ENCODE measurements around the gene SGMS2. TPM values are rescaled to one million over a fixed set of nuclear protein-coding genes. Genes with fewer than 3 reads are reported as not detected.
"Not testable (repeated sequence)": the region's sequence is repeated elsewhere in the genome, so short reads cannot be mapped to it uniquely, and the experiment has no call there.

The SGMS2 gene
- total and polyA plus RNA-seq, 2 donors: 1.0 to 1.2 TPM

DNA sequence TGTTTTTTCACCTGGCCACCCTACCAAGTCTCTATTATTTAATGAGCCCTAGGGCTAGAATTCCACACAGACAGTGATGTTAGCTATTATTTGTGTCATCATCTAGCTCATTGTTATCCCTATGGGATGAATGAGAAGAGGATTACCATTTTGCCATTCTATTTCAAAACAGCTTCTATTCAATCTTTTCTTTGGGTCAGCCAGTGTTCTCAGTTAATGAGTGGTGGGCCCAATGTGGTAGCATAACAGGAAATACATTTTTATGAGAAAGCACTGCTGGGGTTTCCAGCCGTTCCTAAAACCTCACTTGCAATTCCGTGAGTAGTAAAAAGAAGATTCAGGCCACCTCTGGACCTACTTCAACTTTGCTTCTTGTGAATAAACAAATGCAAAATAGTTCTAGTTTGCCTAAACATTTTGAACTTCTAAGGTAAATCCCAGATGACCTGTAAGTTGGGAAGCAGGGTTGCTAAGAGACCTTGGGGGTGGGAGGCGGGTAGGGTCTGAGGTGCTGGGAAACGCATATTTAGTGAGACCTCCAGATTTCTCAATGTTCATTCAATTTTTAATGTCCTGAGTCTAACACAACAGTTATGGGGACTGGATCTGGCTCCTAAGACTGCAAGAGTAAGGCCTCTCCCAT lies 81.8 kb downstream of the SGMS2 start:
- Histone ChIP-seq H3K36me3 (ENCODE audit: control insufficient read depth in 2 of 2, insufficient read depth in 2 of 2, low read length in 1 of 2) (no peaks in the 10 kb centered on the region), H3K4me3 (ENCODE audit: low read length in 2 of 2) (no peak overlapping the region), H3K27me3 (ENCODE audit: control insufficient read depth in 2 of 2, insufficient read depth in 1 of 2, low read length in 1 of 2) (no peaks in the 10 kb centered on the region), H3K27ac (ENCODE audit: low read depth in 1 of 2, low read length in 1 of 2) (no peak overlapping the region), H3K4me1 (ENCODE audit: control insufficient read depth in 2 of 2, insufficient read depth in 2 of 2, low read length in 2 of 2) (no peaks in the 10 kb centered on the region), H3K9me3 (ENCODE audit: control insufficient read depth in 2 of 2, insufficient read depth in 1 of 2, low read length in 1 of 2) (no peaks in the 10 kb centered on the region)
- DNase-seq (ENCODE audit: low read depth in 6 of 9, low spot score in 9 of 9): no peak
- WGBS: 98% methylated on average over 4 of the region's 4 CpGs

DNA sequence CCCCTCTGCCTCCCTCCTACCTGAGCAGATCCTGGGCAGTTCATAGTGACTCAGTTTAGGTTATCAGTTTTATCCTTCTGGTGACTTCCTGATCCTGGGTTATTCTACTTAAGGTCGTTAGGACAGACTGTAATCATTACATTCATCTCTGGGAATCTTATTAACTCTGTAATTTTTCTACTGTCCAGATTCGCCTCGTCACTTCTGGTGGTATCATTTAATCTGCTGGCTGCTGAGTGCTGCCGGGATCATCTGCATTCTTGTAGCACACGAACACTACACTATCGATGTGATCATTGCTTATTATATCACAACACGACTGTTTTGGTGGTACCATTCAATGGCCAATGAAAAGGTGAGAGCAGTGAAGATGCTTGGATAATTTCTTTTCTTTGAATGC lies 83.6 kb downstream of the SGMS2 start:
- DNase-seq (ENCODE audit: low read depth in 6 of 9, low spot score in 9 of 9): no peak
- Histone ChIP-seq H3K27me3 (ENCODE audit: control insufficient read depth in 2 of 2, insufficient read depth in 1 of 2, low read length in 1 of 2) (no peaks in the 10 kb centered on the region), H3K4me3 (ENCODE audit: low read length in 2 of 2) (no peak overlapping the region), H3K27ac (ENCODE audit: low read depth in 1 of 2, low read length in 1 of 2) (no peak overlapping the region), H3K9me3 (ENCODE audit: control insufficient read depth in 2 of 2, insufficient read depth in 1 of 2, low read length in 1 of 2) (no peaks in the 10 kb centered on the region), H3K4me1 (ENCODE audit: control insufficient read depth in 2 of 2, insufficient read depth in 2 of 2, low read length in 2 of 2) (no peaks in the 10 kb centered on the region), H3K36me3 (ENCODE audit: control insufficient read depth in 2 of 2, insufficient read depth in 2 of 2, low read length in 1 of 2) (no peaks in the 10 kb centered on the region)
- 97% methylated on average over 7 of the region's 7 CpGs for WGBS

DNA sequence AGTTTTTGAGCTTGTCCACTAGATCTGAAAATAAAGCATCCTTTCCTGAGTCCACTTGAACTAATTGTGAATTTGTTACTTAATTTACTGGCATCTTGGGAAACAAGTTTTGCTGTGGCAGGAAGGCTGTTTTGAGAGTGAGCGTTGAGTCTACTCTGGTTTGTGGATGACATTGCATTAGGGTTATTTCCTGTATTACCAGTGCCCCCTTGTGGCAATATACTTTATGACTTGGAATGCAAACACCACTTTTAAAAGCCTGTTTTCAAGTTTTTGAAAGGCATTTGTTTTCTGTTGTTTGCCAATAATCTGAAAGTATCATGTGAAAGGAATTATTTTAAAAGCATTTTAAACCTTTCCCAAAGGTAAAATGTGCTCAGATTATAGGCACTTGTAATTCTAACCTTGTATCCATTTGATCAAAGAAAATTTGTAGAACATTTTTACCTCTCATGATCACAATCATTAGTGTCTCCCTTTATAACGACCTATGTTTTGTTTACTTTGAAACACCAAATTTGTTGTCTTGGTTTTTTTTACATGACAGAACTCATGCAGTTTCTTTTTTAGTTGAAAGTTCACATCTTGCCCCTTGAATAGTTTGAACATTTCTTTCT lies 88.7 kb downstream of the SGMS2 start:
- peak in 6 of 9 donors; percentile 64 to 91 (median 81) for DNase-seq (ENCODE audit: low read depth in 6 of 9, low spot score in 9 of 9)
- 36% methylated on average over 2 of the region's 2 CpGs for WGBS
- Histone ChIP-seq H3K4me1 (ENCODE audit: control insufficient read depth in 2 of 2, insufficient read depth in 2 of 2, low read length in 2 of 2) (peaks cover 17 to 22% of the 10 kb centered on the region in 2 donors), H3K36me3 (ENCODE audit: control insufficient read depth in 2 of 2, insufficient read depth in 2 of 2, low read length in 1 of 2) (no peaks in the 10 kb centered on the region), H3K27me3 (ENCODE audit: control insufficient read depth in 2 of 2, insufficient read depth in 1 of 2, low read length in 1 of 2) (no peaks in the 10 kb centered on the region), H3K4me3 (ENCODE audit: low read length in 2 of 2) (no peak overlapping the region), H3K27ac (ENCODE audit: low read depth in 1 of 2, low read length in 1 of 2) (peak overlapping the region in 1 of 2 donors; percentile 10), H3K9me3 (ENCODE audit: control insufficient read depth in 2 of 2, insufficient read depth in 1 of 2, low read length in 1 of 2) (no peaks in the 10 kb centered on the region)

DNA sequence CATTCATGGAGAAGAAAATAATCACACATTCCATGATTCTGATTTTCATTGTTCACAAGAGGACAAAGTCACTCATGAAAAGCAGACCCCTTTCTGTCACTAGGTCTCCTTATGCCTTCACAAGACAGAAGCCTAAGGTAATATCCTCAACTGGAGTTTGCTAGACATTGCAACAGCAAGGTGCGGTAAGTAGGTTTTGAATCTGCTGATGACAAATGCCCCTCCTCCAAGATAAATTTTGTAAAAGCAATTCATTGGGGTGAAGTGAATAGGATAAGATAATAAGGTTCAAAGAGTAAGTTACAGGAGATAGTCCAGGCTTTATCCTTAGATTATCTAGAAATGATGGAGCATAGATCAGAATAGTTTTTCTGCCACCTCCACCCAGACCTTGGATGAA lies 90.5 kb downstream of the SGMS2 start:
- Histone ChIP-seq H3K36me3 (ENCODE audit: control insufficient read depth in 2 of 2, insufficient read depth in 2 of 2, low read length in 1 of 2) (no peaks in the 10 kb centered on the region), H3K27ac (ENCODE audit: low read depth in 1 of 2, low read length in 1 of 2) (peak overlapping the region in 1 of 2 donors; percentile 2), H3K4me1 (ENCODE audit: control insufficient read depth in 2 of 2, insufficient read depth in 2 of 2, low read length in 2 of 2) (peaks cover 17 to 22% of the 10 kb centered on the region in 2 donors), H3K27me3 (ENCODE audit: control insufficient read depth in 2 of 2, insufficient read depth in 1 of 2, low read length in 1 of 2) (no peaks in the 10 kb centered on the region), H3K9me3 (ENCODE audit: control insufficient read depth in 2 of 2, insufficient read depth in 1 of 2, low read length in 1 of 2) (peaks cover 1 to 5% of the 10 kb centered on the region in 2 donors), H3K4me3 (ENCODE audit: low read length in 2 of 2) (no peak overlapping the region)
- WGBS: 98% methylated on average over 1 of the region's 1 CpG
- no peak for DNase-seq (ENCODE audit: low read depth in 6 of 9, low spot score in 9 of 9)

DNA sequence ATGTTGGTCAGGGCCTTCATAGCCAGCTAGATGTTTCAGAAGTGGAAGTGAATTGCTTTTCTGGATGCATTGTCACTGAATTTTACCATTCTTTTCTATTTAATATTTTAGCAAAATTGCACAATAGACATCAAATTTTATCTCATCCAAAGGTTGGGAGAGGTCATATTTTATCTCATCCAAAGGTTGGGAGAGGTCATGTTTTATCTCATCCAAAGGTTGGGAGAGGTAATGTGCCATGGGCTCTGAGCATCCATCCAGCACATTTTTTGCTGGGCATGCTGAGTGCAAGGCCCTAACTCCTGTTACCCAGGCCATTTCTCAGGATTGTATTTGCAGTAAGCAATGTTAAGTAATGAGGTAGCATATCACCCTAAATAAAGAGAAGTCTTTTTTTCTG lies 91.9 kb downstream of the SGMS2 start:
- Histone ChIP-seq H3K9me3 (ENCODE audit: control insufficient read depth in 2 of 2, insufficient read depth in 1 of 2, low read length in 1 of 2) (peaks cover 1 to 9% of the 10 kb centered on the region in 2 donors), H3K36me3 (ENCODE audit: control insufficient read depth in 2 of 2, insufficient read depth in 2 of 2, low read length in 1 of 2) (no peaks in the 10 kb centered on the region), H3K27me3 (ENCODE audit: control insufficient read depth in 2 of 2, insufficient read depth in 1 of 2, low read length in 1 of 2) (no peaks in the 10 kb centered on the region), H3K4me1 (ENCODE audit: control insufficient read depth in 2 of 2, insufficient read depth in 2 of 2, low read length in 2 of 2) (peaks cover 17 to 22% of the 10 kb centered on the region in 2 donors), H3K27ac (ENCODE audit: low read depth in 1 of 2, low read length in 1 of 2) (peak overlapping the region in 1 of 2 donors; percentile 94), H3K4me3 (ENCODE audit: low read length in 2 of 2) (no peak overlapping the region)
- no peak for DNase-seq (ENCODE audit: low read depth in 6 of 9, low spot score in 9 of 9)

DNA sequence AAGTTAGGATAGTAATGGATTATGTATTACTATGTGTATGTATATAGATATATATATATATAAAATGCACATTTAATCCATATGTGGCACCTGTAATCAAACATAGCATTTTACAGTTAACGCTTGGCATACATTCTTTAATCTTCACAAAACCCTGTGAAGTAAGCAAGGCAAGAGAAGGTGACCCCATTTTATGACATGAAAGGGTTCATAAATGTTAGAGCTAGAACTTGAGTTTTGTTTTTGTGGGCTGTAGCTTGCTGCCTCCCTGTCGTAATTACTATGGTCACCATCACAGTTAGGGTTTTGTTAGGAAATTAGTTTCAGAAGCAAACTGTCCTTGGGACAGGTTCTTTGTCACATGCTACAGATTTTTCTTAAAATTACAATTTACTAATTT lies 92.8 kb downstream of the SGMS2 start:
- Histone ChIP-seq H3K27ac (ENCODE audit: low read depth in 1 of 2, low read length in 1 of 2) (peak overlapping the region; percentile 86 to 94), H3K4me3 (ENCODE audit: low read length in 2 of 2) (peak overlapping the region in 1 of 2 donors; percentile 4), H3K27me3 (ENCODE audit: control insufficient read depth in 2 of 2, insufficient read depth in 1 of 2, low read length in 1 of 2) (no peaks in the 10 kb centered on the region), H3K36me3 (ENCODE audit: control insufficient read depth in 2 of 2, insufficient read depth in 2 of 2, low read length in 1 of 2) (no peaks in the 10 kb centered on the region), H3K4me1 (ENCODE audit: control insufficient read depth in 2 of 2, insufficient read depth in 2 of 2, low read length in 2 of 2) (peaks cover 17 to 22% of the 10 kb centered on the region in 2 donors), H3K9me3 (ENCODE audit: control insufficient read depth in 2 of 2, insufficient read depth in 1 of 2, low read length in 1 of 2) (peaks cover 1 to 9% of the 10 kb centered on the region in 2 donors)
- DNase-seq (ENCODE audit: low read depth in 6 of 9, low spot score in 9 of 9): peak in 4 of 9 donors; percentile 36 to 75 (median 49)
- 12% methylated on average over 2 of the region's 2 CpGs for WGBS

DNA sequence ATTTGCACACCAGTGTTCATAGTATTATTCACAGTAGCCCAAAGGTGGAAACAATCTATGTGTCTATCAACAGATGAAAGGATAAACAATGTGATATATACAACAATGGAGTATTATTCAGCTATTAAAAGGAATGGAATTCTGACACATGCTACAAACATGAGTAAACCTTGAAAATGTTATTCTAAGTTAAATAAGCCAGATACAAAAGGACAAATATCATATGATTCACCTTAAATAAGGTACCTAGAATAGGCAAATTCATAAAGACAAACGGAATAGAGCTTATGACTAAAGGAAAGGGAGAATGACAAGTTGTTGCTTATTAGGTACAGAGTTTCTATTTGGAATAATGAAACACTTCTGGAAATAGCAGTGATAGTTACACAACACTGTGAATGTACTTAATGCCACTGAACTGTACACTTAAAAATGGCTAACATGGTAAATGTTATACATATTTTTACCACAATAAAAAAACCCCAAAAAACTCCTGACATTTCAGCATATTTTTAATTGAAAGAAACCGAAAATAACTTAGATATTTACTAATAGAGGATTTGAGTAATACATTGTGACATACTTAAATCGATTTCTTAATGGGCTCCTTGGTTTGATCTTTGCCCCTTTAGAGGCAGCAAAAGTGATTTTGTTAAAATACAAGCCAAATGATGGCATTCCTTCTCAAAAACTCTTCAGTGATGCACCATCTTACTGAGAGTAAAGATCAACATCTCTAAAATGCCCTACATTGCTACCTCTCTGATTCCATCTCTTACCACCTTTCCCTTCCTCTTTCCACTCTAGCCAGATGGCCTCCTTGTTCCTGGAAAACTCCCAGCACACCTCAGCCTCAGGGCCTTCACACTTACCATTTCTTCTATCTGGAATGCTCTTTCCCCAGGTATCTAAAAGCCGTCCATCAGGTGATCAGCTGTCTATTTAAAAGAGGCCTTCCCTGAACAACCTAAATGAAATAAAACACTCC lies 98.0 kb downstream of the SGMS2 start:
- Histone ChIP-seq H3K4me3 (ENCODE audit: low read length in 2 of 2) (no peak overlapping the region), H3K4me1 (ENCODE audit: control insufficient read depth in 2 of 2, insufficient read depth in 2 of 2, low read length in 2 of 2) (peaks cover 4% of the 10 kb centered on the region in 2 donors), H3K36me3 (ENCODE audit: control insufficient read depth in 2 of 2, insufficient read depth in 2 of 2, low read length in 1 of 2) (peaks cover 0 to 2% of the 10 kb centered on the region in 2 donors), H3K27me3 (ENCODE audit: control insufficient read depth in 2 of 2, insufficient read depth in 1 of 2, low read length in 1 of 2) (no peaks in the 10 kb centered on the region), H3K9me3 (ENCODE audit: control insufficient read depth in 2 of 2, insufficient read depth in 1 of 2, low read length in 1 of 2) (peaks cover 1 to 9% of the 10 kb centered on the region in 2 donors), H3K27ac (ENCODE audit: low read depth in 1 of 2, low read length in 1 of 2) (no peak overlapping the region)
- 96% methylated on average over 4 of the region's 4 CpGs for WGBS
- no peak for DNase-seq (ENCODE audit: low read depth in 6 of 9, low spot score in 9 of 9)

DNA sequence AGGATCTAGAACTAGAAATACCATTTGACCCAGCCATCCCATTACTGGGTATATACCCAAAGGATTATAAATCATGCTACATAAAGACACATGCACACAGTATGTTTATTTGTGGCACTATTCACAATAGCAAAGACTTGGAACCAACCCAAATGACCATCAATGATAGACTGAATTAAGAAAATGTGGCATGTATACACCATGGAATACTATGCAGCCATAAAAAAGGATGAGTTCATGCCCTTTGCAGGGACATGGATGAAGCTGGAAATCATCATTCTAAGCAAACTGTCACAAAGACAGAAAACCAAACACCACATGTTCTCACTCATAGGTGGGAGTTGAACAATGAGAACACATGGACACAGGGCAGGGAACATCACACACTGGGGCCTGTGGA lies 101.0 kb downstream of the SGMS2 start:
- not testable (repeated sequence) for H3K27me3 ChIP-seq (ENCODE audit: control insufficient read depth in 2 of 2, insufficient read depth in 1 of 2, low read length in 1 of 2); H3K9me3 ChIP-seq (ENCODE audit: control insufficient read depth in 2 of 2, insufficient read depth in 1 of 2, low read length in 1 of 2); H3K4me3 ChIP-seq (ENCODE audit: low read length in 2 of 2); H3K27ac ChIP-seq (ENCODE audit: low read depth in 1 of 2, low read length in 1 of 2); DNase-seq (ENCODE audit: low read depth in 6 of 9, low spot score in 9 of 9); H3K36me3 ChIP-seq (ENCODE audit: control insufficient read depth in 2 of 2, insufficient read depth in 2 of 2, low read length in 1 of 2)
- H3K4me1 ChIP-seq (ENCODE audit: control insufficient read depth in 2 of 2, insufficient read depth in 2 of 2, low read length in 2 of 2): peaks cover 7 to 12% of the 10 kb centered on the region in 2 donors

DNA sequence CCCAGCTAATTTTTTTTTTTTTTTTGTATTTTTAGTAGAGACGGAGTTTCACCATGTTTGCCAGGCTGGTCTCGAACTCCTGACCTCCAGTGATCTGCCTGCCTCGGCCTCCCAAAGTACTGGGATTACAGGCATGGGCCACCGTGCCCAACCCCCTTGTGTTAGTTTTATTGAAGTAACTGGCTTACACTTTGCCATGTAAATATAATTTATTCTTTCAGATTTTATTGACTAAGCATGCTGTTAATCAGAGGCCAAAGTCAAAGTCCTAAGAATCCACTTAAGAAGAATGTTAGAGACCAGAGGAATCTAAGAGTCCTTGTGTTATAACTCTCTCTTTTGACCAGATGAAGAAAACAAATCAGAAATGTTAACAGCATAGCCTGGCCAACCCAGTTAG lies 102.1 kb downstream of the SGMS2 start:
- H3K27me3 ChIP-seq (ENCODE audit: control insufficient read depth in 2 of 2, insufficient read depth in 1 of 2, low read length in 1 of 2); H3K27ac ChIP-seq (ENCODE audit: low read depth in 1 of 2, low read length in 1 of 2); H3K9me3 ChIP-seq (ENCODE audit: control insufficient read depth in 2 of 2, insufficient read depth in 1 of 2, low read length in 1 of 2); H3K36me3 ChIP-seq (ENCODE audit: control insufficient read depth in 2 of 2, insufficient read depth in 2 of 2, low read length in 1 of 2); DNase-seq (ENCODE audit: low read depth in 6 of 9, low spot score in 9 of 9); H3K4me3 ChIP-seq (ENCODE audit: low read length in 2 of 2): not testable (repeated sequence)
- WGBS: 96% methylated on average over 4 of the region's 4 CpGs
- H3K4me1 ChIP-seq (ENCODE audit: control insufficient read depth in 2 of 2, insufficient read depth in 2 of 2, low read length in 2 of 2): peaks cover 7 to 15% of the 10 kb centered on the region in 2 donors
